Erythroblast (primary cell): ENCODE measurements around the gene CDYL2.
"Not testable (repeated sequence)": the region's sequence is repeated elsewhere in the genome, so short reads cannot be mapped to it uniquely, and the experiment has no call there.

Experiments
- DNase-seq, 2 experiments: peaks; one replicate each; lab custom pipeline; 2025; lab: John Stamatoyannopoulos, UW
- GATA1 ChIP-seq: IDR thresholded peaks from 2 replicates; pipeline ENCODE4 v1.6.1; 2011; ENCODE audit warnings: low read depth, mild to moderate bottlenecking, control low read depth, low read length, moderate library complexity
- POLR2A ChIP-seq: IDR thresholded peaks from 2 replicates; pipeline ENCODE4 v1.6.1; 2011; ENCODE audit warnings: mild to moderate bottlenecking, low read length

Gene CDYL2

GRCh38 chr16:80744856-80745255, 59.5 kb downstream of the CDYL2 start:
- DNase-seq: no peak
- TF ChIP-seq POLR2A (no peak), GATA1 (no peak)

DNA sequence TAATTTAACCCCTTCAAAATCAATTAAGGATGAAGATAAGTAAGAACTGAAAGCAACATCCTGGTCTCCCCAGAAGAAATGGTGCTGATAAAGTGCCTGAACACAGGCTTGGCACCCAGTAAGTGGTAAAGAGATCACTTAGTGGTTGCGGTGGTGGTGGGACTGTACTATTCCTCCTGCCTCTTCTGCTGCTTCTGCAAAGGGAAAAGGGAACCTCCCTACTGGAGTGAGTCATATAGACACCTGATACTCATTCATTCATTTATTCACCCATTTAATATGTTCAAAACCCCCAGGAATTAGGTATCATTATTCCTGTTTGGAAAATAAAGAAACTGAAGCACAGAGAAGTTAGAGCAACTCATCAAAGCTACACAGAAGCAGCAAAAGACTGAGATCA, 60.6 kb downstream of the CDYL2 start:
- DNase-seq: no peak
- TF ChIP-seq GATA1 (no peak), POLR2A (no peak)

DNA sequence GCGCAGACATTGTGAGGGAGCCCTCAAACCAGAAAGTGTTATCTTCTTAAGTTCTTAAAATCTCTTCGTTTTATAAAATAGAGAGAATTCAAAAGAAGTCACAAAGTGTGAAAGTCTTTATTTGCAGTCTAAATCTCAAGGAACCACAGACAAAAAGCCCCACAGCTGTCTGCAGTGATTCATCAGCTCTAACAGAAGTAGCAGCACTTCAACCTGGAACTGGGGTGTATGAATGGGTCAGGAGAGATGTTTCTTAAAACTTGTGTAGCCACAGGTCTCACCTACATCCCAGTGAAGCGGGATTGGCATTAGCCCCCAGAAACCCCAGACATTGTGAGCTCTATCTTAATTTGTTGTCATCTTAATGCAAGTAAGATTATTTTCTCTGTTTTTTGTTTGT, 61.1 kb downstream of the CDYL2 start:
- no peak for TF ChIP-seq POLR2A
- no peak for TF ChIP-seq GATA1
- DNase-seq: no peak

DNA sequence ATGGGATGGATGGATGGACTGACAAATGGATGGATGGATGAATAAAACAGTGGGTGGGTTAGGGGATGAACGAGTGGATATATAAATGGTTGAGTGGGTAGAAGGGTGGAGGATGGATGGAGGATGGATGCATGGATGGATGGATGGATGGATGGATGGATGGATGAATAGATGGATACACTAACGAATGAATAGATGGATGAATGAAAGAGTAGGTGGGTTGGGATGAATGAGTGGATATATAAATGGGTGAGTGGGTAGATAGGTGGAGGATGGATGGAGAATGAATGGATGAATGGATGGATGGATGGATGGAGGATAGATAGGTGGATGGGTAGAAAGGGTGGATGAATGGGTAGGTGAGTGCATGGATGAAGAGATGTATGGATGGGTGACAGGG, 62.1 kb downstream of the CDYL2 start:
- TF ChIP-seq POLR2A (no peak), GATA1 (no peak)
- no peak for DNase-seq

DNA sequence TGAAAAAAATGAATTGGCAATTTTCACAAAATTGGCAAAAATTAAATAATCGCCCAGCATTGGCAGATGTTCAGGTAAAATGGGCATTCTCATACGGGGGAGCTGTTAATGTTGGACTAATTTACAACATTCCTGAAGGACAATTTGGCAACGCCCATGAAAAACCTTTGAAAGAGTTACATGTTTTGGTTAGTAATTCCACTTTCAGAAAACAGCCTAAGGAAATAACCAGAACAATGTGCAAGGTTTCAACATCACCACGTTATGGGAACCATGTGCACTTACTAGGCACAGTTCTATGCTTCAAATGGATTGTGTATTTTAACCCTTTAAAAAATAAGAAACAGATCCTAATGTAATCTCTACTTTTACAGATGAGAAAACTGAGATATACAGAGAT, 62.7 kb downstream of the CDYL2 start:
- TF ChIP-seq POLR2A (no peak), GATA1 (no peak)
- no peak for DNase-seq

- DNase-seq: no peak
- TF ChIP-seq POLR2A: no peak
- TF ChIP-seq GATA1: no peak
These were observed 64.9 kb downstream of the CDYL2 start for GRCh38 chr16:80739523-80739922.

DNA sequence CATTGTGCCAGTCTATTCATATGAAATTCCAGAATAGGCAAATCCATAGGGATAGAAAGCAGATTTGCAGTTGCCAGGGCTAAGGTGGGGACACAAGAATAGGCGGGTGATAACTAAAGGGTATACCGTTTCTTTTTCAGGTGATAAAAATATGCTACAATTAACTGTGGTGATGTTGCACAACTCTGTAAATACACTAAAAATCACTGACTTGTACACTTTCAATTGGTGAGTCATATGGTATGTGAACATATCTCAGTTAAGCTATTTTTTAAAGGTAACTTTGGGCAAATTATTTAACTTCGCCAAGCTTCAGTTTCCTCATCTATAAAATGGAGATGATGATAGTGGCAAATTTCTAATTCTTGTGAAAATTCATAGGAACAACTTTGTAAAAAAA, 65.9 kb downstream of the CDYL2 start:
- DNase-seq: no peak
- TF ChIP-seq GATA1 (no peak), POLR2A (no peak)

DNA sequence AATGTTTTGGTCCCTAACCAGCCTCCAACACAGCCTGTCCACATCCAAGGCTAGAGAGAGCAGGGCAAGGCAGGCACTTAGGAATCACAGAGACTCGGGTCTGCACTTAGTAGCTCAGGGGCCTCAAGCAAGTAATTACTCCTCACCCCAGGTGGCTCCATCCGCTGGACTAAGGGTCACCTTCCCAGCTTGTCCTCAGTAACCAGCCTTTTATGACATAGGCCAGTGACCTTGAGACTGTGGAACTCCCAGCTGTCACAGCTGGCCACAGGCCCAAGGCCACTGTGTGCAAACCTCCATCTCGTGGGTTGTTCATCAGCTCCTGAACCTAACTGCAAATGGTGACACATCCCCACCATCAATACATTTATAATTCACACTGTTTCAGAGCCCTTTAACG, 68.6 kb downstream of the CDYL2 start:
- TF ChIP-seq GATA1 (no peak), POLR2A (no peak)
- DNase-seq: no peak

DNA sequence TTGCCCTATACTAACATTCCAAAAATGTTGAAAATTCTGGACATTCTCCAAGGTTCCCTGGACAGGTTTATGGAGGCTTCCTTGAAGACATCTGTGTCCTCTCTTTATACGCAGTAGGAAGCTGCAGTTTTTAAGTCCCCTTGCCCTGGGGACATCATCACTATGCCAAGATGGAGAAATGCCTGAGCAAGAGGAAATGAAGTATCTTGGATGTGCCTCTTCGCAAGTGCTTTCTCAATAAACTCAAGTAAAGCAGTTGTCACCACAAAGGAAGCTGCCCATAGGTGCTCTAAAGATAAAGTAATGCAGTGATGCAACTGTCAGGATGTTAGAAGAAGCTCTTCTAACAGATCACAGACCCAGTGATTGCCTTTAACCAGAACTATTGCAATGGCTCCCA, 71.0 kb downstream of the CDYL2 start:
- no peak for DNase-seq
- TF ChIP-seq GATA1 (no peak), POLR2A (no peak)

GRCh38 chr16:80731915-80732314, 72.5 kb downstream of the CDYL2 start:
- DNase-seq: no peak
- TF ChIP-seq GATA1: no peak

GRCh38 chr16:80727066-80727763, 77.2 kb downstream of the CDYL2 start:
- DNase-seq: not testable (repeated sequence)

DNA sequence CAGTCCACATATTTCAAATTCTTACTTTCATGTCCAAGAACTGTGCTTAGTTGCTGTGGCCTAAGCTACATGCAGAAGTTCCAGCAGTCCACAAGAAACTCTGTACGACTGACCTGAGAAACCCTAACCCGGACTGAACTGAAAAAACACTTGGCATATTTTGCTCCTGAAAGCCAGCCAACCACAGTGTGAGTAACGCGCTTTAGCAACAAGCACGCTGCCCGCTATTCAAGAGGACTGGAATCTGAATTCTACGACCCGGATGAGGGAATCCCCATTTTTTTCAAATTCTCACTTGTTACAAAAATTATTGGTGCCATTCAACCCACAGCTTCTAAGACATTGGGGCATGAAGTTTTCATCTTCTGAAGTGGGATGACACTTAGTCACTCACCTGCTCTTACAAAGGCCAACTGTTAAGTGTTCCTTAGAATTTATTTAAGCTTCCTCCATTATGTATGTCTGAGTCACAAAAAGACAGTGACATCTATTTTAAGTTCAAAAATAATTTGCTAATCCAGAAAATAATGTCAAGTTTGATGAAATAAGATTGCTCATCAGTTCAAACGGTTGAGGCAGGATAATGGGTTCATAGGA, 78.7 kb downstream of the CDYL2 start:
- DNase-seq: no peak
- TF ChIP-seq GATA1 (no peak), POLR2A (no peak)

DNA sequence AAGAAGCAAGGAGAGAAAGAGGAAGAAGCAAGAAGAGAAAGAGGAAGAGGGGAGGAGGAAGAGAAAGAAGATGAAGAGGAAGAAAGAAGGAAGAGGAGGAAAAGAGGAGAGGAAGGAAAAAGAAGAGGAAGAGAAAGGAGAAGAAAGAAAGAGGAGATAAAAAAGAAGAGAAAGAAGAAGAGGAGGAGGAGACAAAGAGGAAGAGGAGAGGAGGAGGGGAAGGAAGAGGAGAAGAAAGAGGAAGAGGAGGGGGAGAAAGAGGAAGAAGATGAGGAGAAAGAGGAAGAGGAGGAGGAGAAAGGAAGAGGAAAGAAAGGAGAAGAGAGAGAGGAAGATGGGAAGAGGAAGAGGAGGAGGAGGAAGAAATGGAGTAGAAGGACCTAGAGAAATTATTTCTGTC, 80.4 kb downstream of the CDYL2 start:
- TF ChIP-seq GATA1: no peak
- no peak for TF ChIP-seq POLR2A

GRCh38 chr16:80723091-80723490, 81.3 kb downstream of the CDYL2 start:
- DNase-seq: no peak
- TF ChIP-seq POLR2A (no peak), GATA1 (no peak)

More for the DNA sequence above, 80.4 kb downstream of the CDYL2 start:
- no peak for DNase-seq

- TF ChIP-seq POLR2A: no peak
- DNase-seq: no peak
These were observed 83.5 kb downstream of the CDYL2 start for GRCh38 chr16:80720804-80721371.
